ENCODE data around the gene CCNJL. TPM values are rescaled to one million over a fixed set of nuclear protein-coding genes. Genes with fewer than 3 reads are reported as not detected.

Gene CCNJL
- total RNA-seq, 4 donors from 2014 or later = 0.44 to 1.5 (median 0.63) TPM; not detected in 1

GRCh38 chr5:160210606-160211005, 101.8 kb downstream of the CCNJL start:
- H3K27me3 ChIP-seq = no peaks in the 10 kb centered on the region
- DNase-seq (ENCODE audit: low spot score in 2 of 2) = no peak
- H3K4me3 ChIP-seq = no peak overlapping the region
- H3K36me3 ChIP-seq = no peaks in the 10 kb centered on the region
- H3K27ac ChIP-seq = no peak overlapping the region
- TF ChIP-seq POLR2A (IDR thresholded peaks at IDR 0.05) (no peak), EP300 (IDR thresholded peaks at IDR 0.05) (no peak), CTCF (IDR thresholded peaks at IDR 0.05) (no peak)
- H3K4me1 ChIP-seq = no peaks in the 10 kb centered on the region
- WGBS, 2 donors = 71 to 82% methylated on average over 9 of the region's 9 CpGs
- H3K9me3 ChIP-seq = no peaks in the 10 kb centered on the region

- Histone ChIP-seq H3K4me1 (no peaks in the 10 kb centered on the region), H3K27me3 (no peaks in the 10 kb centered on the region), H3K27ac (peak overlapping the region in 1 of 4 donors; percentile 16), H3K9me3 (no peaks in the 10 kb centered on the region), H3K36me3 (no peaks in the 10 kb centered on the region), H3K4me3 (no peak overlapping the region)
- TF ChIP-seq EP300 (IDR thresholded peaks at IDR 0.05) = no peak
- no peak for TF ChIP-seq POLR2A (IDR thresholded peaks at IDR 0.05)
- no peak for TF ChIP-seq CTCF (IDR thresholded peaks at IDR 0.05)
- DNase-seq (ENCODE audit: low spot score in 2 of 2) = no peak
- 89 to 95% methylated on average over 2 of the region's 2 CpGs for WGBS, 2 donors
Measured at GRCh38 chr5:160209917-160210316, 102.4 kb downstream of the CCNJL start.

- Histone ChIP-seq H3K27ac (no peak overlapping the region), H3K4me1 (no peaks in the 10 kb centered on the region), H3K36me3 (no peaks in the 10 kb centered on the region), H3K9me3 (no peaks in the 10 kb centered on the region), H3K4me3 (no peak overlapping the region), H3K27me3 (no peaks in the 10 kb centered on the region)
- no peak for DNase-seq (ENCODE audit: low spot score in 2 of 2)
- WGBS, 2 donors = 63 to 74% methylated on average over 2 of the region's 2 CpGs
- TF ChIP-seq EP300 (IDR thresholded peaks at IDR 0.05) = no peak
- no peak for TF ChIP-seq CTCF (IDR thresholded peaks at IDR 0.05)
- TF ChIP-seq POLR2A (IDR thresholded peaks at IDR 0.05) = no peak
Measured at GRCh38 chr5:160207061-160207460, 105.3 kb downstream of the CCNJL start.

Small RNAs within 50 kb of the gene (small RNA-seq; reads per million reads assigned to genes)
- not detected for gene AC112191.3

Other genes with a start within 250 kb of the CCNJL start
- 10 to 100 TPM; 51.0 to 81.6 (median 58.2) TPM for gene PWWP2A, start 193.1 kb downstream of the CCNJL start, total RNA-seq
- gene FABP6, start 83.1 kb downstream of the CCNJL start, total RNA-seq = not detected
- 1 to 10 TPM; 1.5 to 5.7 (median 3.3) TPM for gene C1QTNF2, start 58.1 kb upstream of the CCNJL start, total RNA-seq
- gene FAM200C, start 87.5 kb upstream of the CCNJL start, total RNA-seq = 10 to 100 TPM in 1 of 4 donors, 1 to 10 TPM in 3; 5.7 to 12.5 (median 7.1) TPM
- gene SLU7, start 106.5 kb upstream of the CCNJL start, total RNA-seq = 10 to 100 TPM; 68.2 to 76.8 (median 71.1) TPM
- 10 to 100 TPM in 1 of 4 donors, 1 to 10 TPM in 3; 3.7 to 11.1 (median 6.8) TPM for gene PTTG1, start 109.3 kb upstream of the CCNJL start, total RNA-seq